Neural progenitor cell (in vitro differentiated cells): Measurements from ENCODE around the gene CMTM8.

Experiments
- EZH2 ChIP-seq: fragments of 200-600 bp; sonication (generic); IDR thresholded peaks from 2 replicates; pipeline ENCODE4 v1.6.1; 2017; ENCODE audit warnings: antibody characterized with exemption, mild to moderate bottlenecking, moderate library complexity
- EZH2phosphoT487 ChIP-seq: fragments of 200-600 bp; sonication (generic); IDR thresholded peaks from 2 replicates; pipeline ENCODE4 v1.6.1; 2017; ENCODE audit warnings: antibody characterized with exemption
- TF ChIP-seq, protein P1 (sequence below): fragments of 200-600 bp; sonication (generic); IDR thresholded peaks from 2 replicates; pipeline ENCODE4 v1.5.1; 2017; ENCODE audit warnings: antibody characterized with exemption, mild to moderate bottlenecking

- TF ChIP-seq, protein P1, sequence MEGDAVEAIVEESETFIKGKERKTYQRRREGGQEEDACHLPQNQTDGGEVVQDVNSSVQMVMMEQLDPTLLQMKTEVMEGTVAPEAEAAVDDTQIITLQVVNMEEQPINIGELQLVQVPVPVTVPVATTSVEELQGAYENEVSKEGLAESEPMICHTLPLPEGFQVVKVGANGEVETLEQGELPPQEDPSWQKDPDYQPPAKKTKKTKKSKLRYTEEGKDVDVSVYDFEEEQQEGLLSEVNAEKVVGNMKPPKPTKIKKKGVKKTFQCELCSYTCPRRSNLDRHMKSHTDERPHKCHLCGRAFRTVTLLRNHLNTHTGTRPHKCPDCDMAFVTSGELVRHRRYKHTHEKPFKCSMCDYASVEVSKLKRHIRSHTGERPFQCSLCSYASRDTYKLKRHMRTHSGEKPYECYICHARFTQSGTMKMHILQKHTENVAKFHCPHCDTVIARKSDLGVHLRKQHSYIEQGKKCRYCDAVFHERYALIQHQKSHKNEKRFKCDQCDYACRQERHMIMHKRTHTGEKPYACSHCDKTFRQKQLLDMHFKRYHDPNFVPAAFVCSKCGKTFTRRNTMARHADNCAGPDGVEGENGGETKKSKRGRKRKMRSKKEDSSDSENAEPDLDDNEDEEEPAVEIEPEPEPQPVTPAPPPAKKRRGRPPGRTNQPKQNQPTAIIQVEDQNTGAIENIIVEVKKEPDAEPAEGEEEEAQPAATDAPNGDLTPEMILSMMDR = no peak
- TF ChIP-seq EZH2 = no peak
- TF ChIP-seq EZH2phosphoT487 = no peak
These were observed 86.7 kb downstream of the CMTM8 start for GRCh38 chr3:32325201-32325600.
